H9 (cell line): Measurements from ENCODE around the gene BARX1. TPM values are rescaled to one million over a fixed set of nuclear protein-coding genes. Genes with fewer than 3 reads are reported as not detected.
A peak's percentile ranks its signal among the peaks of the same experiment; 100 is the strongest.

Experiments
- DNase-seq: peaks from one replicate; pipeline ENCODE4 v3.0.0-alpha.2; 2017
- H2AFZ ChIP-seq: one replicate; pipeline ENCODE4 v1.6.1; 2013; ENCODE audit warnings: mild to moderate bottlenecking, low read length, control low read depth, moderate library complexity
- H2AK5ac ChIP-seq: 2 replicates; pipeline ENCODE4 v1.6.1; 2013; ENCODE audit warnings: low read length, control low read depth, mixed read lengths; ENCODE audit not compliant: insufficient read length
- H2BK120ac ChIP-seq: one replicate; pipeline ENCODE4 v1.6.1; 2013; ENCODE audit warnings: low read depth, mild to moderate bottlenecking, low read length, control low read depth, inconsistent platforms; ENCODE audit not compliant: poor library complexity, severe bottlenecking
- H2BK12ac ChIP-seq: 2 replicates; pipeline ENCODE4 v1.6.1; 2013; ENCODE audit warnings: low read length, control low read depth, mixed read lengths, low read depth; ENCODE audit not compliant: insufficient read length
- H2BK15ac ChIP-seq: 2 replicates; pipeline ENCODE4 v1.6.1; 2013; ENCODE audit warnings: low read depth, low read length, control low read depth
- H2BK20ac ChIP-seq: one replicate; pipeline ENCODE4 v1.6.1; 2013; ENCODE audit warnings: low read depth, mild to moderate bottlenecking, low read length, control low read depth, inconsistent platforms; ENCODE audit not compliant: poor library complexity, severe bottlenecking
- H2BK5ac ChIP-seq: 2 replicates; pipeline ENCODE4 v1.6.1; 2013; ENCODE audit warnings: low read length, control low read depth, mixed read lengths; ENCODE audit not compliant: insufficient read length
- H3K14ac ChIP-seq: 2 replicates; pipeline ENCODE4 v1.6.1; 2013; ENCODE audit warnings: low read length, control low read depth; ENCODE audit not compliant: insufficient read depth
- H3K18ac ChIP-seq: 2 replicates; pipeline ENCODE4 v1.6.1; 2013; ENCODE audit warnings: low read depth, mild to moderate bottlenecking, mixed read lengths, low read length, control low read depth; ENCODE audit not compliant: insufficient read length
- H3K23ac ChIP-seq: 2 replicates; pipeline ENCODE4 v1.6.1; 2013; ENCODE audit warnings: low read length, control low read depth, mixed read lengths, low read depth; ENCODE audit not compliant: insufficient read length
- H3K23me2 ChIP-seq: 2 replicates; pipeline ENCODE4 v1.6.1; 2013; ENCODE audit warnings: low read depth, mild to moderate bottlenecking, mixed read lengths, low read length, control low read depth; ENCODE audit not compliant: insufficient read length, poor library complexity, severe bottlenecking
- H3K27ac ChIP-seq: 2 replicates; pipeline ENCODE4 v1.5.1; 2013; ENCODE audit warnings: low read length, control low read depth, mixed read lengths, low read depth; ENCODE audit not compliant: insufficient read length
- H3K27me3 ChIP-seq: 2 replicates; pipeline ENCODE4 v1.6.1; 2013; ENCODE audit warnings: low read length, control low read depth, inconsistent platforms; ENCODE audit not compliant: insufficient read depth
- H3K4ac ChIP-seq: 2 replicates; pipeline ENCODE4 v1.6.1; 2013; ENCODE audit warnings: low read depth, mild to moderate bottlenecking, control low read depth, inconsistent platforms, low read length, moderate library complexity
- H3K4me1 ChIP-seq: 2 replicates; pipeline ENCODE4 v1.6.1; 2013; ENCODE audit warnings: low read length, control low read depth, inconsistent platforms; ENCODE audit not compliant: insufficient read depth
- H3K4me2 ChIP-seq: 2 replicates; pipeline ENCODE4 v1.6.1; 2013; ENCODE audit warnings: low read length, control low read depth, mixed read lengths; ENCODE audit not compliant: insufficient read length, insufficient read depth
- H3K56ac ChIP-seq: 2 replicates; pipeline ENCODE4 v1.6.1; 2013; ENCODE audit warnings: low read depth, mild to moderate bottlenecking, mixed read lengths, low read length, control low read depth; ENCODE audit not compliant: insufficient read length
- H3K79me1 ChIP-seq: 2 replicates; pipeline ENCODE4 v1.6.1; 2013; ENCODE audit warnings: low read depth, mild to moderate bottlenecking, moderate library complexity, low read length, control low read depth, inconsistent platforms; ENCODE audit not compliant: insufficient read depth, poor library complexity, severe bottlenecking
- H3K79me2 ChIP-seq: 2 replicates; pipeline ENCODE4 v1.6.1; 2013; ENCODE audit warnings: low read length, control low read depth, inconsistent platforms; ENCODE audit not compliant: insufficient read depth
- H3K9ac ChIP-seq: 2 replicates; pipeline ENCODE4 v1.6.1; 2013; ENCODE audit warnings: low read length, control low read depth, mixed read lengths; ENCODE audit not compliant: insufficient read length; ENCODE audit errors: extremely low read depth
- H3K9me3 ChIP-seq: one replicate; pipeline ENCODE4 v1.6.1; 2013; ENCODE audit warnings: low read depth, low read length, inconsistent platforms; ENCODE audit not compliant: control insufficient read depth
- H3T11ph ChIP-seq: one replicate; pipeline ENCODE4 v1.6.1; 2013; ENCODE audit warnings: mild to moderate bottlenecking, low read length, control low read depth, inconsistent platforms
- H4K20me1 ChIP-seq: one replicate; pipeline ENCODE4 v1.6.1; 2013; ENCODE audit not compliant: control insufficient read depth, insufficient read length, insufficient read depth
- H4K5ac ChIP-seq: 2 replicates; pipeline ENCODE4 v1.6.1; 2013; ENCODE audit warnings: low read depth, mild to moderate bottlenecking, mixed read lengths, low read length, control low read depth; ENCODE audit not compliant: insufficient read length
- H4K8ac ChIP-seq: replicated peaks from 2 replicates; pipeline ENCODE4 v1.6.1; 2013; ENCODE audit warnings: low read length, control low read depth, mixed read lengths, low read depth; ENCODE audit not compliant: insufficient read length
- H4K91ac ChIP-seq: 2 replicates; pipeline ENCODE4 v1.6.1; 2013; ENCODE audit warnings: low read depth, mild to moderate bottlenecking, moderate library complexity, mixed read lengths, low read length, control low read depth; ENCODE audit not compliant: insufficient read length
- H3K27ac Mint-ChIP-seq, 3 experiments: 2 replicates in 2 of 3; 3 replicates in 1 of 3; pipeline ENCODE4 v1.8.0; 2020 to 2021; ENCODE audit warnings: mixed read lengths in 3 of 3, mild to moderate bottlenecking in 1 of 3, moderate library complexity in 1 of 3
- H3K27me3 Mint-ChIP-seq: 2 replicates; pipeline ENCODE4 v1.8.0; 2021; ENCODE audit warnings: low read depth, mild to moderate bottlenecking, moderate library complexity, mixed read lengths
- H3K36me3 Mint-ChIP-seq, 3 experiments: 2 replicates in 2 of 3; 3 replicates in 1 of 3; pipeline ENCODE4 v1.8.0; 2020 to 2021; ENCODE audit warnings: low read depth in 3 of 3, mixed read lengths in 3 of 3; ENCODE audit not compliant: insufficient read depth in 1 of 3
- H3K4me1 Mint-ChIP-seq, 2 experiments: 2 replicates each; pipeline ENCODE4 v1.8.0; 2020; ENCODE audit warnings: mixed read lengths in 2 of 2
- H3K4me3 Mint-ChIP-seq, 2 experiments: 2 replicates in 1 of 2; 3 replicates in 1 of 2; pipeline ENCODE4 v1.8.0; 2020 to 2021; ENCODE audit warnings: mild to moderate bottlenecking in 2 of 2, mixed read lengths in 2 of 2, moderate library complexity in 1 of 2
- H3K9me3 Mint-ChIP-seq, 2 experiments: 2 replicates in 1 of 2; 3 replicates in 1 of 2; pipeline ENCODE4 v1.8.0; 2020; ENCODE audit warnings: mild to moderate bottlenecking in 2 of 2, mixed read lengths in 2 of 2, moderate library complexity in 1 of 2
- WGBS: extraction: QIAGEN DNeasy Blood & Tissue Kit; methylation state at CpG from one replicate; pipeline ENCODE4 v1.1.7; 2013; ENCODE audit warnings: missing lambda C conversion rate, low lambda C conversion rate, mixed read lengths; ENCODE audit not compliant: insufficient read length; ENCODE audit errors: extremely low coverage; 5-methylcytosine and 5-hydroxymethylcytosine counted together
- total RNA-seq: library from RNA; stranded (reverse); gene quantifications from 2 replicates; pipeline ENCODE4 v1.2.1, GENCODE V29; 2021
- TF ChIP-seq, protein P1 (sequence below): fragments of 200-600 bp; sonication (generic); conservative IDR thresholded peaks from 3 replicates; pipeline ENCODE4 v1.8.0; 2021; ENCODE audit warnings: antibody characterized with exemption, mild to moderate bottlenecking

BARX1 gene
- total RNA-seq, 1 experiment from 2014 or later: 1.2 TPM

DNA sequence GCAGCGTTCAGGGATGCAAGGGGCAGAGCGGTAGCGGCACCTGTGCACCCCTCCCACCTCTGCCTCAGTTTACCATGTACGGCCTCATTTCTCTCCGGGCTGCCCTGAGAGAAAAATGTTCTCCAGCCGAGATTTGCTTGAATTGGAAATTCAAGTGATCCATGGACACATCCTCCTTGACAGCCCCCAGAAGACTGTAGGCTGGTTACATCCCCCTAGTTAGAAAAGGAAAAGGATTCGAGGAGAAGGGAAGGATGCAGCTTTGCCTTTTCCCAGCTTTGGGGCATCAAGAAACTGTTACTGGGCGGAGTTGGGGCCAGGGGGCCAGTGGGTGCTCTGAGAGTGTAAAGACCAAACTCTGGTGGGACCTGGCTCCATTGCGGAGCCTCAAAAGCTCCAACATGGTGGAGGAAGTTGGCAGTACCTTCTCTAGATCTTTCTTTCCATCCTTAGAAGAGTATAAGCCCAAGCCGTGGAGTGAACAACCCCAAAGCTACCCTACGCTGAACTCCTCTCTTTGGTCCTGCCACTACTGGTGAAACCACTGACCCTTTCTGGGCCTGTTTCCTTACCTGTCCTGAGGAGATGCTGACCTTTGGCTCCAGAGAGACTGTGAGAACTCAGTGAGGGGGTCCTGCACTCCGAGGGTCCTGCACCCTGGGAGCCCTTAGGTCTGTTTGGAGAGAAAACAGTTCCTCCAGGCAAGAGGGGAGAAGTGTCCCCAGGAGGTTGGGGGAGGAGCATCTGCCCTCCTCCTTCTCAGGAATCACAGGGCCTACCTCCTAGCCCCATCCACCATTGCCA lies 1.0 kb upstream of the BARX1 start:
- Histone ChIP-seq H4K91ac (no peak overlapping the region), H4K20me1 (no peaks in the 10 kb centered on the region), H3K23ac (no peak overlapping the region), H3K27me3 (peaks cover 93% of the 10 kb centered on the region), H4K5ac (no peak overlapping the region), H3K9ac (no peak overlapping the region), H3K9me3 (no peaks in the 10 kb centered on the region), H3K23me2 (peaks cover 16% of the 10 kb centered on the region), H3K14ac (no peak overlapping the region), H2AK5ac (no peak overlapping the region), H3K4me2 (peak overlapping the region; percentile 55), H3K79me2 (no peaks in the 10 kb centered on the region), H3K56ac (no peak overlapping the region), H2BK15ac (no peak overlapping the region), H2BK12ac (no peak overlapping the region), H3K4ac (no peak overlapping the region), H3K27ac (no peak overlapping the region), H2BK120ac (no peak overlapping the region), H3K18ac (no peak overlapping the region), H3K4me1 (no peaks in the 10 kb centered on the region), H4K8ac (no peak overlapping the region), H2BK5ac (no peak overlapping the region), H3T11ph (no peak overlapping the region), H2AFZ (no peak overlapping the region), H3K79me1 (no peaks in the 10 kb centered on the region), H2BK20ac (no peak overlapping the region)
- Mint-ChIP-seq H3K9me3 (peaks cover 2 to 12% of the 10 kb centered on the region in 2 experiments; a peak in 3 of 5 replicates), H3K4me1 (peaks cover 26 to 51% of the 10 kb centered on the region in 2 experiments), H3K27me3 (peaks cover 95% of the 10 kb centered on the region), H3K4me3 (peak overlapping the region; percentile 67 to 82), H3K36me3 (0 out of 7 replicates have a peak, but pooled peaks cover 0 to 4% (median 0%) of the 10 kb centered on the region in 3 experiments), H3K27ac (no peak overlapping the region)
- no CpG with 5 or more reads among the region's 12 CpGs for WGBS
- TF ChIP-seq, protein P1, sequence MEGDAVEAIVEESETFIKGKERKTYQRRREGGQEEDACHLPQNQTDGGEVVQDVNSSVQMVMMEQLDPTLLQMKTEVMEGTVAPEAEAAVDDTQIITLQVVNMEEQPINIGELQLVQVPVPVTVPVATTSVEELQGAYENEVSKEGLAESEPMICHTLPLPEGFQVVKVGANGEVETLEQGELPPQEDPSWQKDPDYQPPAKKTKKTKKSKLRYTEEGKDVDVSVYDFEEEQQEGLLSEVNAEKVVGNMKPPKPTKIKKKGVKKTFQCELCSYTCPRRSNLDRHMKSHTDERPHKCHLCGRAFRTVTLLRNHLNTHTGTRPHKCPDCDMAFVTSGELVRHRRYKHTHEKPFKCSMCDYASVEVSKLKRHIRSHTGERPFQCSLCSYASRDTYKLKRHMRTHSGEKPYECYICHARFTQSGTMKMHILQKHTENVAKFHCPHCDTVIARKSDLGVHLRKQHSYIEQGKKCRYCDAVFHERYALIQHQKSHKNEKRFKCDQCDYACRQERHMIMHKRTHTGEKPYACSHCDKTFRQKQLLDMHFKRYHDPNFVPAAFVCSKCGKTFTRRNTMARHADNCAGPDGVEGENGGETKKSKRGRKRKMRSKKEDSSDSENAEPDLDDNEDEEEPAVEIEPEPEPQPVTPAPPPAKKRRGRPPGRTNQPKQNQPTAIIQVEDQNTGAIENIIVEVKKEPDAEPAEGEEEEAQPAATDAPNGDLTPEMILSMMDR: no peak
- no peak for DNase-seq
